HPDE6-E6E7 (cell line): ENCODE measurements around the gene SLC9C1.
"Not testable (repeated sequence)": the region's sequence is repeated elsewhere in the genome, so short reads cannot be mapped to it uniquely, and the experiment has no call there.

Source experiments
- DNase-seq: peaks from one replicate; pipeline ENCODE4 v3.0.0; 2011; ENCODE audit warnings: missing footprints; ENCODE audit errors: extremely low spot score

The SLC9C1 gene

GRCh38 chr3:112187300-112187699 lies 106.7 kb downstream of the SLC9C1 start:
- DNase-seq, result no peak

DNA sequence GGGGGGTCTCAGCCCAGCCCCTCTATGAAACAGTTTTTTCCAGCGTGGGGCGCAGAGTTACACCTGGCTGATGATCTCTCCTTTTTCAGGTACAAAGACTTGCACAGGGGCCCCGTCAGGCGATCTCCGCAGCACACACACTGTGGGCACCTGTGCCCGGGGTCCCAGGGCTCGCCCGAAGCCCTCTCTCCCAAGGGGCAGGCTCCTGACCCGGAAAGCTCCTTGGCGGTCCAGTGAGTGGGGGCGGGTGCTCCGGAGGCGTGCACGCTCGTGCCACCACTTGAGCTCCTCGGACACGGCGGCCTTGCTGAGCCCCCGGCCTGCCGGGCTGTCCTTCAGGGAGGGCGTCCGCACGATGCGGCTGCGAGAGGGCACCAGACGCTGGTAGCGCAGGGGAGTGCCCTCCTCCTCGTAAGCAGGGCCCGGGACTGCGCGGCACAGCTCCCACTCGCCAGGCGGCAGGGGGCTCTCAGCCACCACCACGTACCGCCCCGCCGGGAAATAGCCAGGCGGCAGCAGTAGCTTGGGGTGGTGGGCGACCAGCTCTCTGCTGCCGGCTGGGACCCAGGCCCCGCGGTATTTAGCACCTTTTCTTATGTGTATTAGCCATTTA lies 108.5 kb downstream of the SLC9C1 start:
- not testable (repeated sequence) for DNase-seq

GRCh38 chr3:112175646-112176045 lies 118.4 kb downstream of the SLC9C1 start:
- no peak for DNase-seq

DNA sequence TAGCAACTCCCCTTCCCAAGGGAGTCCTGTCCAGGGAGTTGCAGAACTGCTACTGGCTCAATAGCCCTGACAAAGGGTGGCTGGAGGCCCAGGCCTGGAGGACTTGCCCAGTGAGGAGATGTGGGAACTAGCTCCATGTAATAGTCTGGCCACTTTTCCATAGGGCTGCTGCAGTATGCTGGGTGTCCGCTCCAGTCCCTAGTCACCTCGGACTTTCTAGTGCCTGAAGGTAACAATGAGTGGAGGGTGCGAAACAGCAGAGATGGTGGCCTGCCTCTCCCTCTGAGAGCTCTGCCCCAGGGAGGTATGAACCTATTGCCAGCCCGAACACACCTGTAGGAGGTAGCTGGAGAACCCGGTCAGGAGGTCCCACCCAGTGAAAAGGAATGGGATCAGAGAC lies 119.0 kb downstream of the SLC9C1 start:
- no peak for DNase-seq

- DNase-seq, result no peak
These were observed 122.9 kb downstream of the SLC9C1 start for GRCh38 chr3:112171144-112171543.

DNA sequence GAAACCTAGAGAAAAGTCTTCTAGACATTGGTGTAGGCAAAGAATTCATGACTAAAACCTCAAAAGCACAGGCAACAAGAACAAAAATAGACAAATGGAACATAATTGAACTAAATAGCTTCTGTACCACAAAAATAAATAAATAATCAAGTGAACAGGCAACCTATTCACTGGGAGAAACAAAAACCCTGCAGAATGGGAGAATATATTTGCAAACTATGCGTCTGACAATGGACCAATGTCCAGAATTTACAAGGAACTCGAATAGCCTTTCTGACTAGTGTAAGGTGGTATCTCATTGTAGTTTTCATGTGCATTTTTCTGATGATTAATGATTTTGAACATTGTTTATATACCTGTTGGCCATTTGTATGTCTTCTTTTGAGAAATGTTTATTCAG lies 124.0 kb downstream of the SLC9C1 start:
- no peak for DNase-seq

DNA sequence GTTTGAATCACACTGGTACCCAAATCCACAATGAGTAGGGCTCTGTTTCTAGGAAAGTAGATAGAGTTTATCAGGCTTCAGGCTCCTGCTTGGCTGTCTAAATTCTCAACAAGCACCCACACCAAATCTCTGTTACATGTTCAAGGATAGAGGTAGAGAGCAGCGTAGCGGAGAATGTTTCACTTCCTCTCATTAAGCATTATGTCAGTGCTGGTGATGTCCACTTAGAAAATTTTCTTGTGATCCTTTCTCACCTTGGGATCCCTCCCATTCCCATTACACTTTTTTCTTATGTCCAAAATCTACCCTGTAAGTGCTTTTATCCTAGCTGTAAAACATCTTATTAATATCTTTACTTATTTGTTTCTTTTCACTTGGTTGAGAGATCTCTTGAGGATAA lies 126.3 kb downstream of the SLC9C1 start:
- no peak for DNase-seq

- peak; percentile 54 for DNase-seq
These were observed 144.9 kb downstream of the SLC9C1 start for GRCh38 chr3:112149136-112149535.

DNA sequence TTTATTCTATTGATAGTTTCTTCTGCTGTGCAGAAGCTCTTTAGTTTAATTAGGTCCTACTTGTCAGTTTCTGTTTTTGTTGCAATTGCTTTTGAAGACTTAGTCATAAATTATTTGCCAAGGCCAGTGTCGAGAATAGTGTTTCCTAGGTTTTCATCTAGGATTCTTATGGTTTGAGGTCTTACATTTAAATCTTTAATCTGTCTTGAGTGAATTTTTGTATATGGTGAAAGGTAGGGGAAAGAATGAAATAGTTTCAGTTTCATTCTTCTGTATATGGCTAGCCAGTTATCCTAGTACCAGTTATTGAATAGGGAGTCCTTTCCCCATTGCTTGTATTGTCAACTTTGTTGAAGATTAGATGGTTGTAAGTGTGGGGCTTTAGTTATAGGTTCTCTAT lies 150.3 kb downstream of the SLC9C1 start:
- no peak for DNase-seq

- DNase-seq, result no peak
These were observed 150.8 kb downstream of the SLC9C1 start for GRCh38 chr3:112143251-112143650.

DNA sequence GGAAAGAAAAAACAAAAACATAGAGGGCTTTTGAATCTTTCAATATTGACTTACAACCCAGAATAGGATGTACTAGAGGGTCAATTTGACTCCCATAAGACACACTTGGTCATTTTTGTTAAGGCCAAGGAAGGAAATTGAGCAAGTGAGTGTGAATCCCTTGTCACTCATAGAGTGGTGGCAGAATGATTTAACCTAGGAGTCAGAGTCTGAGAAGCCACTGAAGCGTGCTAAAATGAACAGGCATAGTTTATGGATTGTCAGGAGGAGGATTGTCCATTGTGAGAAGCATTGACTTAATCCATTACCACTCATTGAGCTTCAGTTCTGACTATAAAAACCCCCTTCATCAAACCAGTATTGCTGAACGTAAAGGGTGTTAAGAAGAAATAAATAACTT lies 152.7 kb downstream of the SLC9C1 start:
- no peak for DNase-seq

DNA sequence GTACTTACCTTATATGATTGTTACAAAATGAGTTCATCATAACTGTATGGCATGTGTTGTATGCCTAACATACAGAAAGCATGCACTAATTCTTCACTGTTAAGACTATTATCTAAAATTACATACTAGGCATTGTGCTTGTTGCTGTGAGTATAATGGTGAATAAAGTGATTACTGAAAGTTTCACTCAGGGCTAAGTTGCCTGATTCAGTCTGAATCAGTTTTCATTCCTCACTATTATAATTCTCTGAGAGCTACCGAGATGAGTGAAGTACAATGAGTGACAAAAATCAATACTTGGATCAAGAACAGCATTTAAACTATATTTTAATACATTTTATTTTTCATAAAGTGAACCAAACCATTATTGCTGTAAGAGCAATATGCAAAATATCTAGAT lies 153.4 kb downstream of the SLC9C1 start:
- no peak for DNase-seq

DNA sequence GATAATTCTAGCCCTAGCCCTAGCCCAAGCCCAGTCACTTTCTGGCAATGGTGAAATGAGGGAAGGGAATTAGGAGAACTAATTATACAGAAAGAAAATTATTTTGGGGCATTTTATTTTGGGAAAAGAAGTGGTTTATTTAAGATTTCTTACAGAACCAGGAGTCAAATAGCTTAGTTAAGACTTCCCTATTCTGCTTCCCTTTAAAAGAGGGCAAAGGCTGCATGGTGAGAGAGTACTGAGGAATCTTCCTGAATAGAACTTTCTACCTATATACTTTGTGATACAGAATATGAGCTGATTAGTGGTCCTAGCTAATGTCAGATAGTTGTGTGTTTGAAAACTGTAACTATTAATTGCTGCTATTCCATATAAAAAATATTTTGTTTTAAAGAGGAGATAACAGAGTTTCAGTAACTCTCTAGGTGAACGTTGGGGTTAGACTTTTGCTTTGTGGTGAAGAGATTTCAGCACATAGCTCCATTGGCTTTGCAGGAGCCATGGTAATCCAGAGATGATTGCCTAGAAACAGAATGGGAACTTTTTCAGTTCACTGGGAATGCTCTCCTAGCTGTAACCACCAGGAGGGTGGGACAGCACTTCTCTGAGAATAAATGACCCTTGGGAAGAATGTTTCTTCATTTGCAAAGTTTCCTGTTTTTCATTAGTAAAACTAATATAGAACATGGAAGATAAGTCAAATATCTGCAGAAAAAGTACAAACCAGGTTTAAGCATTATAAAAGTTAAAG lies 155.6 kb downstream of the SLC9C1 start:
- DNase-seq, result no peak

DNA sequence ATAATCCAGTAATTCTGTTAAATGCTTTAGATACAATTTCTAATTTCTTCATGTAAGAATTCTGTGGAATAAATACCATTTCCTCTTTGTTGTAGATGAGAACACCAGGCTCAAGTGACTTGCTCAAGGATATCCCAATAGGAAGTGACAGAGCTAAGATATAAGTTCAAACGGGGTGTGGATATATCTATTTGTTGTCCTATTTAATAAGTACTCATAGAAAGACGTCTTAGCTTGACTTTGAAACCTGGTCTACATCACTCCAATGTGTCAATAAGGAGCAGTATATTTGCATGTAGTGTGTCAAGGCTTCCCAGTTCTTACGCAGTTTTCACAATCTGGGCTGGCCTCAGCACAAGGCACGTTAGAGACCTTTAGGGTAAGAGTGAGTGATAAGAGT lies 156.2 kb downstream of the SLC9C1 start:
- no peak for DNase-seq

GRCh38 chr3:112136959-112137693 lies 156.9 kb downstream of the SLC9C1 start:
- DNase-seq, result peak; percentile 29

GRCh38 chr3:112136046-112136445 lies 158.0 kb downstream of the SLC9C1 start:
- no peak for DNase-seq

DNA sequence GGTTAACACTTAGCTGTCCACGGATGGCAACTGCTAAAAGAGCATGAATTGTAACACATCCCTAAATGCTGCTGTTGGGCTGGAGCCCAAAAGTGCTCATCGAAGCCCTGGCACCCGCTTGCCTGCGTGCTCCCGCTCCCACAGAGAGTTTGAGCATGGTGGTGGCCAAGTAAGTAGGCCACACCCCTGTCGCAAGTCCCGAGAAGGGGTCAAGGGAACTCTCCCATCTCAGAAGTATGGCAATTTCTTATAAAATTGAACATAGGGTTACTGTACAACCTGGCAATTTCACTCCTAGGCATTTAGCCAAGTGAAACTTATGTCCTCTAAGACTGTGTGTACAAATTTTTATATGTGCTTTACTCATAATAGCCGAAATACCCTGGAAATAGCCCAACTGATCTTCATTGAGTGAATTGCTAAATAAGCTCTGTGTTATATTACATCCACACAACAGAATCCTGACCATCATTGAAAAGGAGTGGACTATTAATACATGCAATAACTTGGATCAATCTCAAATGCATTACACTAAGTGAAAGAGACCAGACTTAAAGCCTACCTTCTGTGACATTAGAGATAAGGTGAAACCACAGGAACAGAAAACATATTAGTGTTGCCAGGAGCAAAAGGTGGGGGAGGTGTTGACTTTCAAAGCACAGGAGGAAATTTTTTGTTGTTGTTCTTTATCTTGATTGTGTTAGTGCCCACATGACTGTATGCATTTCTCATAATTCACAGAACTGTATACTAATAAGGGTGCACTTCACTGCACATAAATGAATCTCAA lies 159.5 kb downstream of the SLC9C1 start:
- DNase-seq, result no peak

- DNase-seq, result no peak
These were observed 160.2 kb downstream of the SLC9C1 start for GRCh38 chr3:112133626-112134334.

DNA sequence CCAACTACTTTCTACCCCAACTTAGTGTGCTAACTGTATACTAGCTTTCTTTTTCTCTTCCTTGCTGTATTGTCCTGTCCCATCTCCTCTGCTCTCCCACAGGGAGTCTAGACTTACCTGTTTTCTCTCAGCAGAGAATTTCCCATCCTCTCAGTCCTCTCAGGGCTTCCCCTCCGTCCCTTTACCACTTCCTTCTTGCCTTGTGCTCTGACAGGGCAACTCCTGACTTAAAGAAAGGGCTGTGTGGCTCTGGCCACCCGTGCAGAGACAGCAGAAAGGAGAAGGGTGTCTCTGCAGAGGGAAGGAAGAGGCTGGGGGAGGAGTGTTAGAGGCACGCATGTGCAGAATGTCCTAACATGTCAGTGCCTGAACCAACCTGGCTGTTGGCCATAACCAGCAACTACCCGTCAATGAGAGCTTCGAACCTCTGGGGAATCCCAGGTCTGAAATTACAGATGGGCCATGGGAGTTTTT lies 161.0 kb downstream of the SLC9C1 start, which contains the start of gene GCSAM:
Gene GCSAM (minus strand): TSS at position 274 of the 474 bp plus-strand sequence. CDS start 128 bp downstream, at position 146.
- DNase-seq, result peak; percentile 47

DNA sequence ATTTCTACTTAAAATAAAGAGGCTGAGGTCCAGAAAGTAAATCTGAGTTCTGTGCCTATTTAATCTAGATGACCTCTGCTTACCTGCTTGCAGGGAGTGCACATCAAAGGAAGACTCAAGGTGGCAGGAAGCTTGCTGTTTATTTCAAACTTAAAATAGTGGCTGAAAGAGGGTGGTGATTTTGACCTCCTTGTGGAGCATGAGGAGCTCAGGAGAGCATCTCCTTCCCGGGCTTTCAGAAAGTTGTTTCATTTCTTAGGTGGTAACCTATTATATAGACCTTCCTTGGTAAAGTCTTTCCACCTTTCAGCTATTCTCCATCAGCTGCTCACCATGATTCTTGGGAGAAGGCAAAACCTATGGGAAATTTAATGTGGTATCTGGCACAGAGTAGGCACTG lies 161.5 kb downstream of the SLC9C1 start:
- no peak for DNase-seq

- no peak for DNase-seq
These were observed 161.9 kb downstream of the SLC9C1 start for GRCh38 chr3:112132088-112132487.
